Measurements from ENCODE around the gene CTNNA3.
"Not testable (repeated sequence)": the region's sequence is repeated elsewhere in the genome, so short reads cannot be mapped to it uniquely, and the experiment has no call there.

CTNNA3 gene
- 0 to 1.0 (median 0.10) reads per million in 9 experiments for total RNA-seq

DNA sequence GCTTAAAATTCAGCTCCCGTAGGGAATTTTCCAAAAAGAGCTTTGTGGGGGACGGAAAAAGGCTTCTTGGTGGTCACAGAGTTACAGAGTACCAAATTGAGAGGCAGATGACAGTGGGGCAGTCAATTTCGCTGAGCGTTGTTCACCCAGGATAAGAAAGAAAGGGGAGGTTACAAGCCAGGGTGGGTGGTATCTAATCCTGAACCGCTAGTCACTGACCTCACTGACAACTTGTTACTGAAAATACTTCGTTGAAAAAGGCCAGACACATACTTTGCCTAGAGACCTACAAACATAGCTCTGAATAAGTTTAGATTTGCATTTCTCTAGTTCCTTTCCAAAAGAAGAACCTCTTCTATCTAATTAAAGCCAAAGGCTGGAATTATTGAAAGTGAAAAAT, at the start of gene CTNNA3:
Gene CTNNA3, minus strand, starts transcription at position 167 of the 400 bp plus-strand sequence.
- ATAC-seq (replicated peaks): no peak
- no peak for DNase-seq
- no peaks in the 10 kb centered on the region for H3K36me3 Mint-ChIP-seq (ENCODE audit: insufficient read depth)

DNA sequence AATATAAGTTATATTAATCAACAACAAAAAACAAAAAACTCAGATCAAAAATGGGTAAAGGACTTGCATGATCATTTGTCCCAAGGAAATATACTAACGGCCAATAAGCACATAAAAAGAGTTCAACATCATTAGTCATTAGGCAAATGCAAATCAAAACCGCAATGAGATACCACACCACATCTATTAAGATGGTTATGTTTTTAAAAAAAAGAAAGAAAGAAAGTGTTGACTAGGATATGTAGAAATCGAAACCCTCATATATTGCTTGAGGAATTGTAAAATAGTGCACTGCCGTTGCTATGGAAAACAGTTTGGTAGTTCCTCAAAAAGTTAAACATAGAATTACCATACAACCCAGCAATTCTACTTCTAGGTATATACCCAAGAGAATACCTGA, 39.4 kb upstream of the CTNNA3 start:
- Mint-ChIP-seq H3K27ac (no peak overlapping the region), H3K4me1 (ENCODE audit: low read depth in 2 of 2) (no peaks in the 10 kb centered on the region), H3K36me3 (ENCODE audit: insufficient read depth) (no peaks in the 10 kb centered on the region), H3K4me3 (no peak overlapping the region), H3K27me3 (peaks cover 24 to 30% of the 10 kb centered on the region in 2 donors), H3K9me3 (no peaks in the 10 kb centered on the region)
- DNase-seq (no peak), ATAC-seq (replicated peaks) (no peak)

More for the DNA sequence above, at the start of gene CTNNA3:
- Mint-ChIP-seq H3K9me3 (no peaks in the 10 kb centered on the region), H3K4me3 (no peak within 1 kb of the TSS), H3K27me3 (peaks cover 24 to 51% of the 10 kb centered on the region in 2 donors), H3K27ac (no peak within 1 kb of the TSS), H3K4me1 (ENCODE audit: low read depth in 2 of 2) (no peaks in the 10 kb centered on the region)

DNA sequence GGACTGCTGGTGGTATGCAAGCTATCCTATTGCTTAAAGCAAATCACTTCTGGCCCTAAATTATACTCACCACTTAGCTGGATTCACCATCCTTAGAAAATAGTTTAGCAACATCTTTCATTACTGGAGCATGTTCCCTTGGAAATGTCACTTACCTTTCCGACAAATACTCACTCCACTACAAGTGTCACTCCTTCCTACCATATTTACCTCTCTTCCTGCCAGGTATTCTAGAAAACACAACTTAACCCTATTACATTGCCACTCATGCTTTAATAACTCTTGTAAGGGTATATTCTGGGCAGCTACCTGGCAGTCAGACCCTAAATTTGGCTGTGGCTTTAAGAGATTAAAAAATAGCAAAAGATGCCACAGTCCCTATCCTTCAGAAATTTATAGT, 37.5 kb upstream of the CTNNA3 start:
- Mint-ChIP-seq H3K27ac (no peak overlapping the region), H3K9me3 (no peaks in the 10 kb centered on the region), H3K36me3 (ENCODE audit: insufficient read depth) (no peaks in the 10 kb centered on the region), H3K4me3 (no peak overlapping the region), H3K4me1 (ENCODE audit: low read depth in 2 of 2) (no peaks in the 10 kb centered on the region), H3K27me3 (peaks cover 22 to 30% of the 10 kb centered on the region in 2 donors)
- ATAC-seq (replicated peaks): no peak
- DNase-seq: no peak

DNA sequence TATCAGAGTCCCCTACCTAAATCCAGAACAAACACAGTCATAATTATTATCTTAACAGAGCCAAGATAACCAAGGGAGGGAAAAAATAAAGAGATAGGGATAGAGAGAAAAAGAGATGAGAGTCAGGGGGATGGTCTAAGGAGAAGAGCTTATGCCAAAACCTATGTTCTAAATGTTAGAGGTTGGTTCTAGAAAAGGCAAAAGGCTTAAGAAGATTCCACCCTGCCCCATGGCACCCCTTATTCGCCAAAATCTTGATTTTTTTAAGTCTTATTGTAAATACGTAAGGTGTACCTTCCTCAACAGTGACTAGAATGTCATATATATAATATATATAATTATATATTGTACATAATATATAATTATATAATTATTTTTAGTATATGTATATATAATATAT, 29.6 kb upstream of the CTNNA3 start:
- Mint-ChIP-seq H3K4me1 (ENCODE audit: low read depth in 2 of 2) (no peaks in the 10 kb centered on the region), H3K4me3 (no peak overlapping the region), H3K27me3 (peaks cover 19 to 25% of the 10 kb centered on the region in 2 donors), H3K36me3 (ENCODE audit: insufficient read depth) (no peaks in the 10 kb centered on the region), H3K27ac (no peak overlapping the region), H3K9me3 (no peaks in the 10 kb centered on the region)
- ATAC-seq (replicated peaks) (no peak), DNase-seq (no peak)

DNA sequence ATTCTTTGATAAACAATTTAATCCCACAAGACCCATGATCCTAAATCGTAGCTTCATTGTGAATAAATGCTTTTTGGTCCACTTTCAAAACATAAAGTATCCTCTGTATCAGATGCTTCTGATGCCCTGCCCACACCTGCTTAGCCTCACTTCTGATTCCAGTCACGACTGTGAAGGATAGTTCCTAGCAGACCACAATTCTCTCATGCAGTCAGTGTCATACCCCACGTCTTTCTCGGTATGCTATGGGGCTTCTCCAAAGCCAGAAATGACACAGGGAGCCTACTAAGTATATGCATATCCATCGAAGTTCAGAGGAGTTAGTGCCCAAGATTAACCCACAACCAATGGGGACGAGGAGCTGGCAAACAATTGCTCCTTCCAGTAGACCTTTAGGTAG, 27.6 kb upstream of the CTNNA3 start:
- Mint-ChIP-seq H3K27me3 (peaks cover 25 to 26% of the 10 kb centered on the region in 2 donors), H3K4me1 (ENCODE audit: low read depth in 2 of 2) (no peaks in the 10 kb centered on the region), H3K36me3 (ENCODE audit: insufficient read depth) (no peaks in the 10 kb centered on the region), H3K27ac (no peak overlapping the region), H3K9me3 (no peaks in the 10 kb centered on the region), H3K4me3 (no peak overlapping the region)
- no peak for DNase-seq
- ATAC-seq (replicated peaks): no peak

DNA sequence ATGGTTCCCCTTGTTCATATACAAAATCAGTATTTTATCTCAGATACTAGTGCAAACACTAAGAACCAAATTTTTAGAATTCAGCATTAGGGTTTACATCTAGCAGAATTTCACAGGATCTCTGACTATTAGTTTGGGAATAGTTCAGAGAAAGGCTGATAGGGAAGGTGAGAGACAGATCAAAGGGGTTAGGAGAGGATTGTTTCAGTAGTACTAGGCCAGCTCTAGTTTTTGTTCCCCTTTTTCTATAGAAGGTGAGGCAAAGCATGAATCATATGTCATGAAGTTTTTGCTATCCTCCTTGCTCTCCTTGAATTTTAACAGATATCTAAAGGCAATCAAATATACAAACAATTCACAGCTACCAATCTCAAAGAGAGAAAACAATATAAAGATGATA, 26.1 kb upstream of the CTNNA3 start:
- no peak overlapping the region for H3K4me3 Mint-ChIP-seq
- H3K27me3 Mint-ChIP-seq: peaks cover 25 to 26% of the 10 kb centered on the region in 2 donors
- no peak overlapping the region for H3K27ac Mint-ChIP-seq
- H3K9me3 Mint-ChIP-seq: no peaks in the 10 kb centered on the region
- no peaks in the 10 kb centered on the region for H3K4me1 Mint-ChIP-seq (ENCODE audit: low read depth in 2 of 2)
- DNase-seq: no peak
- H3K36me3 Mint-ChIP-seq (ENCODE audit: insufficient read depth): no peaks in the 10 kb centered on the region
- no peak for ATAC-seq (replicated peaks)

DNA sequence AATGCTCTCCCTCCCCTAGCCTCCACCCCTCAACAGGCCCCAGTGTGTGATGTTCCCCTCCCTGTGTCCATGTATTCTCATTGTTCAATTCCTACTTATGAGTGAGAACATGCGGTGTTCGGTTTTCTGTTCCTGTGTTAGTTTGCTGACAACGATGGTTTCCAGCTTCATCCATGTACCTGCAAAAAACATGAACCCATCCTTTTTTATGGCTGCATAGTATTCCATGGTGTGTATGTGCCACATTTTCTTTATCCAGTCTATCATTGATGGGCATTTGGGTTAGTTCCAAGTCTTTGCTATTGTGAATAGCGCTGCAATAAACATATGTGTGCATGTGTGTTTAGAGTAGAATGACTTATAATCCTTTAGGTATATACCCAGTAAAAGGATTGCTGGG, 20.5 kb upstream of the CTNNA3 start:
- H3K4me1 Mint-ChIP-seq (ENCODE audit: low read depth in 2 of 2); H3K27ac Mint-ChIP-seq; ATAC-seq (replicated peaks); H3K9me3 Mint-ChIP-seq; DNase-seq; H3K36me3 Mint-ChIP-seq (ENCODE audit: insufficient read depth); H3K4me3 Mint-ChIP-seq: not testable (repeated sequence)
- H3K27me3 Mint-ChIP-seq: peaks cover 18 to 20% of the 10 kb centered on the region in 2 donors

DNA sequence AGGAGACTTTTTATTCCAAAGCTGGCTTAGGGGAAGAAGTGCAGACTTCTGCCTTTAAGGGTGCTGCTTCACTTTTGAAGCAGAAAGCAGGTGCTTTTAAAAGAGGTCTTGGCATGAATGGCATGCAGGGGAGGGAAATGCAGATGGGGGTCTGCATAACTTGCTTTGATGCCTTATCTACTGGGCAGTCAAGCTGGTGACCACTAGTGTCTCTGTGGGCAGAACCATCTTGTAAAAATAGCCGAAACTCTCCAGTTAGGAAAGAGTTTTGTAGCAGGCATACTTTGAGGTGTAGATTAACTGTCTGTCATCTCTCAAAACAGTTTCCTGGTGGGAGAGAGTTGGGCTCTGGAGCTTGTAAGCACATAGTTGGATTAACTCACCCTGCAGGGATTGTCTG, 9.9 kb upstream of the CTNNA3 start:
- no peaks in the 10 kb centered on the region for H3K36me3 Mint-ChIP-seq (ENCODE audit: insufficient read depth)
- H3K27ac Mint-ChIP-seq: no peak overlapping the region
- H3K27me3 Mint-ChIP-seq: peaks cover 13 to 24% of the 10 kb centered on the region in 2 donors
- no peaks in the 10 kb centered on the region for H3K4me1 Mint-ChIP-seq (ENCODE audit: low read depth in 2 of 2)
- H3K9me3 Mint-ChIP-seq: no peaks in the 10 kb centered on the region
- H3K4me3 Mint-ChIP-seq: no peak overlapping the region
- ATAC-seq (replicated peaks) (no peak), DNase-seq (no peak)

DNA sequence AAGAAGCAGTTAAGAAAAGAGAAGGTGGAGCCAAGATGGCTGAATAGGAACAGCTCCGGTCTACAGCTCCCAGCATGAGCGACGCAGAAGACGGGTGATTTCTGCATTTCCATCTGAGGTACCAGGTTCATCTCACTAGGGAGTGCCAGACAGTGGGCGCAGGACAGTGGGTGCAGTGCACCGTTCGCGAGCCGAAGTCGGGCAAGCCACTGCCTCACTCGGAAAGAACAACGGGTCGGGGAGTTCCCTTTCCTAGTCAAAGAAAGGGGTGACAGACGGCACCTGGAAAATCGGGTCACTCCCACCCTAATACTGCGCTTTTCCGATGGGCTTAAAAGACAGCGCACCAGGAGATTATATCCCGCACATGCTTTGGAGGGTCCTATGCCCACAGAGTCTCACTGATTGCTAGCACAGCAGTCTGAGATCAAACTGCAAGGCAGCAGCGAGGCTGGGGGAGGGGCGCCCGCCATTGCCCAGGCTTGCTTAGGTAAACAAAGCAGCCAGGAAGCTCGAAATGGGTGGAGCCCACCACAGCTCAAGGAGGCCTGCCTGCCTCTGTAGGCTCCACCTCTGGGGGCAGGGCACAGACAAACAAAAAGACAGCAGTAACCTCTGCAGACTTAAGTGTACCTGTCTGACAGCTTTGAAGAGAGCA, 3.7 kb upstream of the CTNNA3 start:
- not testable (repeated sequence) for H3K36me3 Mint-ChIP-seq (ENCODE audit: insufficient read depth); H3K4me3 Mint-ChIP-seq; ATAC-seq (replicated peaks); DNase-seq; H3K9me3 Mint-ChIP-seq; H3K4me1 Mint-ChIP-seq (ENCODE audit: low read depth in 2 of 2); H3K27ac Mint-ChIP-seq
- peaks cover 36 to 49% of the 10 kb centered on the region in 2 donors for H3K27me3 Mint-ChIP-seq

DNA sequence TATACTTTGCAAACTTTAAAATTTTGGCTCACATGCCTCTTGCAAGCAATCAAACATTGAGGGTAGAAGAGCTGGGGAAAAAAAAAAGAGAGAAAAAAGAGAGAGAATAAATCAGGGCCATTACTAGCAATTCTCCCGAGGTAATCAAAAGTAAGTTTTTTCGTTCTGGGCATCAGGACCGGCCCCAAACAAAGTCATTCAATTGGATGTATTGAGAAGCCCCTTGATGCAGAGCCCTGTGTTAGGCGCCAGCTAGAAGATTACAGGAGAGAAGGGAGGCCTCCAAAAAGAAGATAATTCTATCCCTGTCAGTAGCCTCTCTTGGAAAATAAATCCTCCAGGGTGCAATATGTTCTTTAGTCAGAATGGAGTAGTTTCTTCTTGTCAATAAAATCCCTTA, 2.2 kb upstream of the CTNNA3 start:
- H3K27ac Mint-ChIP-seq: no peak overlapping the region
- H3K4me1 Mint-ChIP-seq (ENCODE audit: low read depth in 2 of 2): no peaks in the 10 kb centered on the region
- ATAC-seq (replicated peaks) (no peak), DNase-seq (no peak)
- H3K36me3 Mint-ChIP-seq (ENCODE audit: insufficient read depth): no peaks in the 10 kb centered on the region
- H3K4me3 Mint-ChIP-seq: no peak overlapping the region
- no peaks in the 10 kb centered on the region for H3K9me3 Mint-ChIP-seq
- peaks cover 36 to 57% of the 10 kb centered on the region in 2 donors for H3K27me3 Mint-ChIP-seq

DNA sequence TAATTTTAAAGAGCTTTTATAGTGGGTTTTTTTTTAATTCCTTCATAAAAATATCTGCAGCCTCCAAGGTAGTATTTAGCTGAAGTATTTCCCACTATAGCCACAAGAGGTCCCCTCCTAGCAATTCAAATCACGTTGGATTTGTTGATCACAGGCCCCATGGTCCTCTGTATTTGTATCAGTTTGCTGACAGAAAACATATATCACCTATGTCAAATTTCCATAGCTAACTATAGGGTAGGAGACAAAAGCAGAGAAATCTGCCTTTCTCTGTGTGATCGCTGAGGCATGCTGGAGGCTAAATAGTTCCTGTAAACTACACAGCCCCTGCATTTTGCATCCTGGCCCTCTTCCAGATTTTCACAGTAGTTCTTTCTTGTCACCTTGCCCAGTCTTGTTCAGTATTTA, 1.7 kb upstream of the CTNNA3 start:
- DNase-seq (peak; percentile 15 to 29 (median 19)), ATAC-seq (replicated peaks) (peak; percentile 72)
- Mint-ChIP-seq H3K9me3 (no peaks in the 10 kb centered on the region), H3K4me3 (no peak overlapping the region), H3K36me3 (ENCODE audit: insufficient read depth) (no peaks in the 10 kb centered on the region), H3K4me1 (ENCODE audit: low read depth in 2 of 2) (no peaks in the 10 kb centered on the region), H3K27ac (no peak overlapping the region), H3K27me3 (peaks cover 33 to 58% of the 10 kb centered on the region in 2 donors)

DNA sequence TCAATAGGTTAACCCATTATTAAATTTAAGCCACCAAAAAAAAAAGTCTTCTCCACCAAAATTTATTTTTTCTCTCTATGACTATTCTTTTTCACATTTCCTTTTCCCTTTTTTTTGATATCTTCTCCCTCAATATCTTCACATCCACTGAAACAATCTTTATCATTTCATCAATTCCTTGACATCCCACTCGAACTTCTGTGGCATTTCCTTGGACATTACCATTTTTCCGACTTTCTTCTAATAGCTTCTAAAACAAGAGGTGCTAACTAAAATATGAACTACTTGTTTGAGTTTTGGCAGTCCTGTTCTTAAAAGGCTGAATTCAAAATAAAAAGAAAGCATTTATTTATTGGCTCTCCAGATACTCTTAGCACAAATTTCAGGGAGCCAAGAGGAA, 684 bp upstream of the CTNNA3 start:
- Mint-ChIP-seq H3K9me3 (no peaks in the 10 kb centered on the region), H3K4me1 (ENCODE audit: low read depth in 2 of 2) (no peaks in the 10 kb centered on the region)
- no peak for ATAC-seq (replicated peaks)

DNA sequence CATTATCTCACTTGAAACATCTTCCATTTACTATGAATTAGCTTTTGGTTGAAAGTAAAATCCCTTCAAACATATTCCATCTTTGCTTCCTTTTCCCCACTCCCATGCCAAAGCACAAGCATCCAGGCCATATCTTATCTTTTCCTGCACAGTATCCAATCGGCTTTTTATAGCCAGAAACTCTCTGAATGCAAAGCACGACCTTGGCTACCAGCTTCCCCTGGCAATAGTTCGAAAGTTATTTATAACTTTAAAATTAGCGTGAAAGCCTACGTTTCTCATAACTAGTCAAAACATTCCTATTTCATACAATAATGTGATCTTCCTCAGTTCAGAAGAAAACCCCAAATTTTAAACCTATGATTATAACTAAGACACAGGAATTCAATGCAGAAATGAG, 440 bp downstream of the CTNNA3 start:
- ATAC-seq (replicated peaks): no peak
- no peak overlapping the region for H3K27ac Mint-ChIP-seq

More for the DNA sequence above, 684 bp upstream of the CTNNA3 start:
- Mint-ChIP-seq H3K27me3 (peaks cover 26 to 52% of the 10 kb centered on the region in 2 donors), H3K36me3 (ENCODE audit: insufficient read depth) (no peaks in the 10 kb centered on the region), H3K27ac (no peak overlapping the region), H3K4me3 (no peak overlapping the region)
- no peak for DNase-seq

DNA sequence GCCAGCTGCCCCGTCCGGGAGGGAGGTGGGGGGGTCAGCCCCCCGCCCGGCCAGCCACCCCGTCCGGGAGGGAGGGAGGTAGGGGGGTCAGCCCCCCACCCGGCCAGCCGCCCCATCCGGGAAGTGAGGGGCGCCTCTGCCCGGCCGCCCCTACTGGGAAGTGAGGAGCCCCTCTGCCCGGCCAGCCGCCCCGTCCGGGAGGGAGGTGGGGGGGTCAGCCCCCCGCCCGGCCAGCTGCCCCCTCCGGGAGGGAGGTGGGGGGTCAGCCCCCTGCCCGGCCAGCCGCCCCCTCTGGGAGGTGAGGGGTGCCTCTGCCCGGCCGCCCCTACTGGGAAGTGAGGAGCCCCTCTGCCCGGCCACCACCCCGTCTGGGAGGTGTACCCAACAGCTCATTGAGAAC, 4.1 kb downstream of the CTNNA3 start:
- DNase-seq; H3K27ac Mint-ChIP-seq; H3K4me3 Mint-ChIP-seq; H3K36me3 Mint-ChIP-seq (ENCODE audit: insufficient read depth); ATAC-seq (replicated peaks); H3K4me1 Mint-ChIP-seq (ENCODE audit: low read depth in 2 of 2); H3K9me3 Mint-ChIP-seq: not testable (repeated sequence)
- H3K27me3 Mint-ChIP-seq: peaks cover 24 to 40% of the 10 kb centered on the region in 2 donors

More for the DNA sequence above, 440 bp downstream of the CTNNA3 start:
- H3K4me3 Mint-ChIP-seq: no peak overlapping the region
- no peaks in the 10 kb centered on the region for H3K9me3 Mint-ChIP-seq
- H3K4me1 Mint-ChIP-seq (ENCODE audit: low read depth in 2 of 2): no peaks in the 10 kb centered on the region
- peaks cover 19 to 46% of the 10 kb centered on the region in 2 donors for H3K27me3 Mint-ChIP-seq
- no peak for DNase-seq
- no peaks in the 10 kb centered on the region for H3K36me3 Mint-ChIP-seq (ENCODE audit: insufficient read depth)

Measured in effector memory CD8-positive, alpha-beta T cell (primary cell).